GM12864 (cell line): ENCODE measurements around the gene CCDC9B.
A peak's percentile ranks its signal among the peaks of the same experiment; 100 is the strongest.

ENCODE experiments used
- DNase-seq: peaks from one replicate; pipeline ENCODE4 v3.0.0-alpha.2; 2011; ENCODE audit warnings: low read depth
- H3K4me3 ChIP-seq: 2 replicates; pipeline ENCODE4 v1.5.1; 2011; ENCODE audit warnings: mild to moderate bottlenecking, low read depth, low read length, control low read depth
- CTCF ChIP-seq: IDR thresholded peaks from 2 replicates; pipeline ENCODE4 v1.5.1; 2011; ENCODE audit warnings: low read depth, mild to moderate bottlenecking, moderate library complexity, low read length, control low read depth, inconsistent platforms; ENCODE audit errors: missing control alignments

CCDC9B gene

GRCh38 chr15:40285554-40286011 is 55.2 kb downstream of the CCDC9B start:
- H3K4me3 ChIP-seq: no peak overlapping the region
- TF ChIP-seq CTCF: no peak
- no peak for DNase-seq

- H3K4me3 ChIP-seq: no peak overlapping the region
- no peak for TF ChIP-seq CTCF
- DNase-seq: no peak
These were observed 55.6 kb downstream of the CCDC9B start for GRCh38 chr15:40285151-40285550.

- H3K4me3 ChIP-seq: no peak overlapping the region
- no peak for TF ChIP-seq CTCF
- DNase-seq: no peak
These were observed 57.0 kb downstream of the CCDC9B start for GRCh38 chr15:40283615-40284300.

- peak within 1 kb of the TSS; percentile 51 for H3K4me3 ChIP-seq
- DNase-seq: no peak
- TF ChIP-seq CTCF: no peak
These were observed 57.7 kb downstream of the CCDC9B start, which contains the start of gene ANKRD63 for GRCh38 chr15:40282869-40283614. ANKRD63 (minus strand) TSS chr15:40283064; CDS start chr15:40282586, 478 bp downstream.

GRCh38 chr15:40282147-40282868 is 58.4 kb downstream of the CCDC9B start:
- DNase-seq: no peak
- TF ChIP-seq CTCF: peak; percentile 40
- H3K4me3 ChIP-seq: peak overlapping the region; percentile 51

- DNase-seq: no peak
- no peak for TF ChIP-seq CTCF
- peak overlapping the region; percentile 51 for H3K4me3 ChIP-seq
These were observed 59.0 kb downstream of the CCDC9B start for GRCh38 chr15:40281801-40282146.
